Endothelial cell (in vitro differentiated cells): ENCODE data around the gene RERE. TPM values are rescaled to one million over a fixed set of nuclear protein-coding genes. Genes with fewer than 3 reads are reported as not detected.
A peak's percentile ranks its signal among the peaks of the same experiment; 100 is the strongest.

Source experiments
- DNase-seq: peaks from one replicate; pipeline ENCODE4 v3.0.0; 2021; ENCODE audit warnings: low spot score
- H3K27ac Mint-ChIP-seq: one replicate; pipeline ENCODE4 v1.8.0; 2021; ENCODE audit warnings: mixed read lengths, inconsistent platforms; ENCODE audit not compliant: unreplicated experiment
- H3K27me3 Mint-ChIP-seq: one replicate; pipeline ENCODE4 v1.8.0; 2021; ENCODE audit warnings: mild to moderate bottlenecking, moderate library complexity, mixed read lengths, inconsistent platforms; ENCODE audit not compliant: unreplicated experiment
- H3K36me3 Mint-ChIP-seq: one replicate; pipeline ENCODE4 v1.8.0; 2021; ENCODE audit warnings: mild to moderate bottlenecking, low read depth, mixed read lengths, inconsistent platforms; ENCODE audit not compliant: unreplicated experiment
- H3K4me1 Mint-ChIP-seq: one replicate; pipeline ENCODE4 v1.8.0; 2021; ENCODE audit warnings: mild to moderate bottlenecking, mixed read lengths, inconsistent platforms; ENCODE audit not compliant: unreplicated experiment
- H3K4me3 Mint-ChIP-seq: one replicate; pipeline ENCODE4 v1.8.0; 2021; ENCODE audit warnings: mild to moderate bottlenecking, mixed read lengths, inconsistent platforms; ENCODE audit not compliant: unreplicated experiment
- H3K9me3 Mint-ChIP-seq: one replicate; pipeline ENCODE4 v1.8.0; 2021; ENCODE audit warnings: mixed read lengths, inconsistent platforms; ENCODE audit not compliant: unreplicated experiment
- CTCF ChIP-seq: fragments of 200-600 bp; sonication (generic); IDR thresholded peaks from one replicate; pipeline ENCODE4 v1.5.0; 2021; ENCODE audit warnings: antibody characterized with exemption; ENCODE audit not compliant: unreplicated experiment
- total RNA-seq: library from RNA; stranded (reverse); fragmentation: NEBNext Ultra II Directional; extraction: Animal tissue kit (Norgen Biotek cat#: 25700); gene quantifications from one replicate; pipeline ENCODE4 v1.2.1, GENCODE V29; 2021; ENCODE audit not compliant: unreplicated experiment

The RERE gene
- total RNA-seq, 1 donor from 2014 or later: 115 TPM

GRCh38 chr1:8427493-8427892 is 389.9 kb downstream of the RERE start:
- Mint-ChIP-seq H3K4me1 (peaks cover 37% of the 10 kb centered on the region), H3K27ac (peak overlapping the region; percentile 27), H3K27me3 (peaks cover 20% of the 10 kb centered on the region), H3K4me3 (no peak overlapping the region), H3K9me3 (no peaks in the 10 kb centered on the region), H3K36me3 (peaks cover 11% of the 10 kb centered on the region)
- DNase-seq: no peak
- no peak for TF ChIP-seq CTCF

- Mint-ChIP-seq H3K27ac (no peak overlapping the region), H3K36me3 (peaks cover 8% of the 10 kb centered on the region), H3K9me3 (no peaks in the 10 kb centered on the region), H3K4me1 (peaks cover 32% of the 10 kb centered on the region), H3K4me3 (no peak overlapping the region), H3K27me3 (peaks cover 16% of the 10 kb centered on the region)
- TF ChIP-seq CTCF: no peak
- no peak for DNase-seq
Observed at GRCh38 chr1:8426996-8427395, 390.4 kb downstream of the RERE start.

GRCh38 chr1:8425781-8426161 is 391.7 kb downstream of the RERE start:
- TF ChIP-seq CTCF: no peak
- peaks cover 8% of the 10 kb centered on the region for H3K36me3 Mint-ChIP-seq
- H3K27ac Mint-ChIP-seq: peak overlapping the region; percentile 90
- peaks cover 28% of the 10 kb centered on the region for H3K4me1 Mint-ChIP-seq
- peak overlapping the region; percentile 13 for H3K4me3 Mint-ChIP-seq
- H3K27me3 Mint-ChIP-seq: peaks cover 15% of the 10 kb centered on the region
- no peak for DNase-seq
- H3K9me3 Mint-ChIP-seq: no peaks in the 10 kb centered on the region

- peaks cover 28% of the 10 kb centered on the region for H3K4me1 Mint-ChIP-seq
- H3K4me3 Mint-ChIP-seq: peak overlapping the region; percentile 13
- H3K27ac Mint-ChIP-seq: peak overlapping the region; percentile 90
- no peaks in the 10 kb centered on the region for H3K9me3 Mint-ChIP-seq
- TF ChIP-seq CTCF: no peak
- peaks cover 15% of the 10 kb centered on the region for H3K27me3 Mint-ChIP-seq
- no peak for DNase-seq
- H3K36me3 Mint-ChIP-seq: peaks cover 8% of the 10 kb centered on the region
Observed at GRCh38 chr1:8425150-8425780, 392.2 kb downstream of the RERE start.

GRCh38 chr1:8424539-8425116 is 392.8 kb downstream of the RERE start:
- TF ChIP-seq CTCF: no peak
- DNase-seq: peak; percentile 37
- H3K36me3 Mint-ChIP-seq: peaks cover 8% of the 10 kb centered on the region
- H3K27me3 Mint-ChIP-seq: peaks cover 15% of the 10 kb centered on the region
- peak overlapping the region; percentile 91 for H3K4me3 Mint-ChIP-seq
- H3K4me1 Mint-ChIP-seq: peaks cover 28% of the 10 kb centered on the region
- peak overlapping the region; percentile 90 for H3K27ac Mint-ChIP-seq
- H3K9me3 Mint-ChIP-seq: no peaks in the 10 kb centered on the region
